Measurements from ENCODE around the gene PRKG1. TPM values are rescaled to one million over a fixed set of nuclear protein-coding genes. Genes with fewer than 3 reads are reported as not detected.

The PRKG1 gene
- total and polyA plus RNA-seq, 7 donors, result 4.5 to 49.0 (median 31.7) TPM

- intact Hi-C loops (cut with DNase I), result no loop called here
- TF ChIP-seq CTCF (IDR thresholded peaks at IDR 0.05), result no peak
- H3K27me3 ChIP-seq (ENCODE audit: insufficient read depth in 3 of 3, low read length in 2 of 3), result no peaks in the 10 kb centered on the region
- 63 to 68% (median 65%) methylated on average over 2 of the region's 2 CpGs for WGBS, 3 donors
- peak in 1 of 2 donors; percentile 17 for DNase-seq
- H3K9me3 ChIP-seq, result no peaks in the 10 kb centered on the region
- H3K4me3 ChIP-seq, result no peak overlapping the region
- no peaks in the 10 kb centered on the region for H3K4me1 ChIP-seq
- H3K36me3 ChIP-seq (ENCODE audit: insufficient read depth in 1 of 2, low read depth in 1 of 2), result no peaks in the 10 kb centered on the region
- no peak overlapping the region for H3K27ac ChIP-seq
- ATAC-seq, result no peak
These were observed 696.4 kb downstream of the PRKG1 start for GRCh38 chr10:51770709-51771108.

- 82 to 87% (median 87%) methylated on average over 2 of the region's 2 CpGs for WGBS, 3 donors
- Histone ChIP-seq H3K9me3 (no peaks in the 10 kb centered on the region), H3K27ac (no peak overlapping the region), H3K4me1 (no peaks in the 10 kb centered on the region), H3K36me3 (ENCODE audit: insufficient read depth in 1 of 2, low read depth in 1 of 2) (no peaks in the 10 kb centered on the region), H3K4me3 (no peak overlapping the region), H3K27me3 (ENCODE audit: insufficient read depth in 3 of 3, low read length in 2 of 3) (no peaks in the 10 kb centered on the region)
- DNase-seq (no peak), ATAC-seq (no peak)
- intact Hi-C loops (cut with DNase I), result no loop called here
- no peak for TF ChIP-seq CTCF (IDR thresholded peaks at IDR 0.05)
These were observed 698.1 kb downstream of the PRKG1 start for GRCh38 chr10:51772387-51772786.

- no peaks in the 10 kb centered on the region for H3K27me3 ChIP-seq (ENCODE audit: insufficient read depth in 3 of 3, low read length in 2 of 3)
- no peak overlapping the region for H3K27ac ChIP-seq
- no peaks in the 10 kb centered on the region for H3K4me1 ChIP-seq
- H3K4me3 ChIP-seq, result no peak overlapping the region
- ATAC-seq (no peak), DNase-seq (no peak)
- no peaks in the 10 kb centered on the region for H3K36me3 ChIP-seq (ENCODE audit: insufficient read depth in 1 of 2, low read depth in 1 of 2)
- no peaks in the 10 kb centered on the region for H3K9me3 ChIP-seq
- no peak for TF ChIP-seq CTCF (IDR thresholded peaks at IDR 0.05)
- intact Hi-C loops (cut with DNase I), result no loop called here
These were observed 699.4 kb downstream of the PRKG1 start for GRCh38 chr10:51773681-51774080.

- no peaks in the 10 kb centered on the region for H3K36me3 ChIP-seq (ENCODE audit: insufficient read depth in 1 of 2, low read depth in 1 of 2)
- TF ChIP-seq CTCF (IDR thresholded peaks at IDR 0.05), result no peak
- no peaks in the 10 kb centered on the region for H3K9me3 ChIP-seq
- H3K4me3 ChIP-seq, result no peak overlapping the region
- DNase-seq (no peak), ATAC-seq (no peak)
- WGBS, 3 donors, result 77 to 87% (median 77%) methylated on average over 2 of the region's 2 CpGs
- H3K4me1 ChIP-seq, result no peaks in the 10 kb centered on the region
- no peak overlapping the region for H3K27ac ChIP-seq
- no peaks in the 10 kb centered on the region for H3K27me3 ChIP-seq (ENCODE audit: insufficient read depth in 3 of 3, low read length in 2 of 3)
- intact Hi-C loops (cut with DNase I), result no loop called here
These were observed 709.7 kb downstream of the PRKG1 start for GRCh38 chr10:51783941-51784340.

GRCh38 chr10:51786016-51786683 is 711.9 kb downstream of the PRKG1 start:
- Histone ChIP-seq H3K9me3 (no peaks in the 10 kb centered on the region), H3K4me3 (no peak overlapping the region), H3K27me3 (ENCODE audit: insufficient read depth in 3 of 3, low read length in 2 of 3) (no peaks in the 10 kb centered on the region), H3K27ac (no peak overlapping the region), H3K36me3 (ENCODE audit: insufficient read depth in 1 of 2, low read depth in 1 of 2) (no peaks in the 10 kb centered on the region), H3K4me1 (no peaks in the 10 kb centered on the region)
- ATAC-seq (no peak), DNase-seq (no peak)
- intact Hi-C loops (cut with DNase I), result no loop called here
- no peak for TF ChIP-seq CTCF (IDR thresholded peaks at IDR 0.05)
- WGBS, 3 donors, result 92 to 95% (median 93%) methylated on average over 4 of the region's 4 CpGs
